Mammary microvascular endothelial cell (primary cell): ENCODE data around the gene LPAR6. TPM values are rescaled to one million over a fixed set of nuclear protein-coding genes. Genes with fewer than 3 reads are reported as not detected.

Experiments
- total RNA-seq: library from RNA; depleted of rRNA; stranded (reverse); fragments of >200 nt; gene quantifications from 2 replicates; pipeline ENCODE4 v1.2.3, GENCODE V29; 2015

LPAR6 gene, protein sequence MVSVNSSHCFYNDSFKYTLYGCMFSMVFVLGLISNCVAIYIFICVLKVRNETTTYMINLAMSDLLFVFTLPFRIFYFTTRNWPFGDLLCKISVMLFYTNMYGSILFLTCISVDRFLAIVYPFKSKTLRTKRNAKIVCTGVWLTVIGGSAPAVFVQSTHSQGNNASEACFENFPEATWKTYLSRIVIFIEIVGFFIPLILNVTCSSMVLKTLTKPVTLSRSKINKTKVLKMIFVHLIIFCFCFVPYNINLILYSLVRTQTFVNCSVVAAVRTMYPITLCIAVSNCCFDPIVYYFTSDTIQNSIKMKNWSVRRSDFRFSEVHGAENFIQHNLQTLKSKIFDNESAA
- total RNA-seq: 15.1 and 19.9 TPM in 2 replicates

DNA sequence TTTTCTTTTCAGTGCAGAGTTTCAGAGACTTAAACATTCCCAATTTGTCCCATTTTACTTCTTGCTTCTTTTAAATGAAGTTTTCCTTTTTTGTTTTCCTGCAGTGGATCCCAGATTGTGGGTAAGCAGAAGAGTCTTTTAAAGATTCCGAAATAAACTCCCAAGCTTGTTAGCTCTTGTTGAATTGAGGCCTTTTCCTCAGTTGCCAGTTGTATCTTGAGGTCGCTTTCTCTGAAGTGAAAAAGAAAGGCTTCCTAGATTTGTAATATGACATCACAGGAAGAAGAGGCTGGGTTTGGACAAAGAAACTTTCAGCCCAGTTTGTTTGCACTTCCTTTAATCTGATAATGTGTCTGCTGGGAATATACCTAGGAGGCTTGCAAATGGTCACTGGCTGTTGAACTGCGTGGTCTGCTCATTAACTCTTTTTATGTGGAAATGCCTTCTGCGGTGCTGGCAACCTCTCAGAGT lies at the start of gene LPAR6:
Gene LPAR6 (minus strand): TSS at position 233 of the 471 bp plus-strand sequence. CDS start 690 bp downstream, outside the sequence.

Other genes starting within 250 kb of the LPAR6 start
- gene ITM2B, start 179.9 kb downstream of the LPAR6 start, total RNA-seq: 213 and 231 TPM in 2 replicates
- 39.0 and 40.4 TPM in 2 replicates for gene RB1, start 109.4 kb downstream of the LPAR6 start, total RNA-seq
- 6.0 and 8.0 TPM in 2 replicates for gene RCBTB2, start 120.0 kb upstream of the LPAR6 start, total RNA-seq
- not detected in 2 replicates for gene CYSLTR2, start 240.8 kb upstream of the LPAR6 start, total RNA-seq